ENCODE data around the gene CDC42EP3.

GRCh38 chr2:37695336-37695735 is 23.9 kb upstream of the CDC42EP3 start:
- no peak for TF ChIP-seq POLR2A (IDR thresholded peaks at IDR 0.05; ENCODE audit: low read length)
- TF ChIP-seq GATA1 (IDR thresholded peaks at IDR 0.05; ENCODE audit: low read depth, low read length), result no peak

Data from erythroblast (primary cell).